Astrocyte of the cerebellum (primary cell): ENCODE data around the gene ZNF296.
"Not testable (repeated sequence)": the region's sequence is repeated elsewhere in the genome, so short reads cannot be mapped to it uniquely, and the experiment has no call there.

Experiments
- DNase-seq: peaks from one replicate; pipeline ENCODE4 v3.0.0-alpha.2; 2011; ENCODE audit warnings: low read depth
- H3K4me3 ChIP-seq: 2 replicates; pipeline ENCODE4 v1.5.1; 2011; ENCODE audit warnings: mild to moderate bottlenecking, low read depth, low read length, moderate library complexity
- CTCF ChIP-seq: IDR thresholded peaks from 2 replicates; pipeline ENCODE4 v1.5.1; 2012; ENCODE audit warnings: low read length, low read depth, moderate library complexity, mild to moderate bottlenecking; ENCODE audit errors: missing control alignments
- in situ Hi-C: cut with HindIII; loops from 2 replicates; pipeline ENCODE4 v1.10.0; 2017; ENCODE audit warnings: low sequenced_read_pairs

ZNF296 gene

GRCh38 chr19:45119582-45119981 lies 43.3 kb upstream of the ZNF296 start:
- in situ Hi-C loops: loop anchor here (25.0 kb wide), 1 partner anchor 118 kb away; the partner anchor contains the start of gene EXOC3L2
- no peak for DNase-seq
- no peak overlapping the region for H3K4me3 ChIP-seq
- no peak for TF ChIP-seq CTCF

GRCh38 chr19:45118591-45119355 lies 42.5 kb upstream of the ZNF296 start:
- DNase-seq, H3K4me3 ChIP-seq: not testable (repeated sequence)
- in situ Hi-C loops: loop anchor here (25.0 kb wide), 1 partner anchor 119 kb away; the partner anchor contains the start of gene EXOC3L2

GRCh38 chr19:45118106-45118505 lies 41.8 kb upstream of the ZNF296 start:
- in situ Hi-C loops: loop anchor here (25.0 kb wide), 1 partner anchor 119 kb away; the partner anchor contains the start of gene EXOC3L2
- TF ChIP-seq CTCF: no peak
- no peak overlapping the region for H3K4me3 ChIP-seq
- no peak for DNase-seq

- in situ Hi-C loops: loop anchor here (25.0 kb wide), 1 partner anchor 120 kb away; the partner anchor contains the start of gene EXOC3L2
Observed at GRCh38 chr19:45117671-45118070, 41.4 kb upstream of the ZNF296 start.

GRCh38 chr19:45117167-45117594 lies 40.9 kb upstream of the ZNF296 start:
- DNase-seq: no peak
- no peak for TF ChIP-seq CTCF
- in situ Hi-C loops: loop anchor here (25.0 kb wide), 1 partner anchor 120 kb away; the partner anchor contains the start of gene EXOC3L2

More at GRCh38 chr19:45117671-45118070, 41.4 kb upstream of the ZNF296 start:
- DNase-seq: no peak
- no peak for TF ChIP-seq CTCF
- no peak overlapping the region for H3K4me3 ChIP-seq

GRCh38 chr19:45115809-45116615 lies 39.7 kb upstream of the ZNF296 start:
- in situ Hi-C loops: loop anchor here (25.0 kb wide), 1 partner anchor 121 kb away; the partner anchor contains the start of gene EXOC3L2
- H3K4me3 ChIP-seq: no peak overlapping the region
- DNase-seq: no peak
- no peak for TF ChIP-seq CTCF

More at GRCh38 chr19:45117167-45117594, 40.9 kb upstream of the ZNF296 start:
- H3K4me3 ChIP-seq: no peak overlapping the region
